Measurements from ENCODE around the gene COMMD10. TPM values are rescaled to one million over a fixed set of nuclear protein-coding genes. Genes with fewer than 3 reads are reported as not detected.

COMMD10 gene
- total and polyA plus RNA-seq, 4 donors, result 17.2 to 66.0 (median 24.7) TPM

GRCh38 chr5:116174111-116174510 lies 89.3 kb downstream of the COMMD10 start:
- Histone ChIP-seq H3K36me3 (ENCODE audit: control insufficient read depth in 4 of 4, insufficient read depth in 4 of 4, low read length in 4 of 4) (peaks cover 0 to 6% (median 1%) of the 10 kb centered on the region in 4 donors), H3K4me3 (no peak overlapping the region), H3K9ac (ENCODE audit: insufficient read depth in 1 of 2, low read length in 2 of 2) (no peak overlapping the region), H3K27ac (ENCODE audit: low read depth in 1 of 2, low read length in 1 of 2) (no peak overlapping the region), H3K27me3 (ENCODE audit: control insufficient read depth in 3 of 3, insufficient read depth in 3 of 3, low read length in 2 of 3) (no peaks in the 10 kb centered on the region), H3K9me3 (ENCODE audit: control insufficient read depth in 4 of 4, insufficient read depth in 3 of 4, low read length in 3 of 4) (no peaks in the 10 kb centered on the region), H3K4me1 (ENCODE audit: control insufficient read depth in 5 of 5, insufficient read depth in 5 of 5, low read length in 5 of 5) (peaks cover 0 to 3% (median 0%) of the 10 kb centered on the region in 5 donors)
- TF ChIP-seq CTCF (IDR thresholded peaks at IDR 0.05; ENCODE audit: control extremely low read depth, extremely low read depth), result no peak
- ATAC-seq (ENCODE audit: insufficient read depth, low FRiP score), result no peak
- WGBS, 2 donors, result 94 to 97% methylated on average over 1 of the region's 1 CpG
- DNase-seq, result no peak

GRCh38 chr5:116176121-116176520 lies 91.3 kb downstream of the COMMD10 start:
- no peak for TF ChIP-seq CTCF (IDR thresholded peaks at IDR 0.05; ENCODE audit: control extremely low read depth, extremely low read depth)
- ATAC-seq (ENCODE audit: insufficient read depth, low FRiP score), result no peak
- WGBS, 2 donors, result 75 to 81% methylated on average over 6 of the region's 6 CpGs

GRCh38 chr5:116178925-116179324 lies 94.1 kb downstream of the COMMD10 start:
- Histone ChIP-seq H3K27me3 (ENCODE audit: control insufficient read depth in 3 of 3, insufficient read depth in 3 of 3, low read length in 2 of 3) (no peaks in the 10 kb centered on the region), H3K9ac (ENCODE audit: insufficient read depth in 1 of 2, low read length in 2 of 2) (no peak overlapping the region), H3K4me3 (no peak overlapping the region), H3K27ac (ENCODE audit: low read depth in 1 of 2, low read length in 1 of 2) (no peak overlapping the region), H3K9me3 (ENCODE audit: control insufficient read depth in 4 of 4, insufficient read depth in 3 of 4, low read length in 3 of 4) (no peaks in the 10 kb centered on the region), H3K4me1 (ENCODE audit: control insufficient read depth in 5 of 5, insufficient read depth in 5 of 5, low read length in 5 of 5) (peaks cover 0 to 3% (median 0%) of the 10 kb centered on the region in 5 donors), H3K36me3 (ENCODE audit: control insufficient read depth in 4 of 4, insufficient read depth in 4 of 4, low read length in 4 of 4) (peaks cover 0 to 4% (median 1%) of the 10 kb centered on the region in 4 donors)
- WGBS, 2 donors, result 77 to 91% methylated on average over 4 of the region's 4 CpGs
- no peak for DNase-seq
- no peak for ATAC-seq (ENCODE audit: insufficient read depth, low FRiP score)
- no peak for TF ChIP-seq CTCF (IDR thresholded peaks at IDR 0.05; ENCODE audit: control extremely low read depth, extremely low read depth)

More at GRCh38 chr5:116176121-116176520, 91.3 kb downstream of the COMMD10 start:
- Histone ChIP-seq H3K9me3 (ENCODE audit: control insufficient read depth in 4 of 4, insufficient read depth in 3 of 4, low read length in 3 of 4) (no peaks in the 10 kb centered on the region), H3K27ac (ENCODE audit: low read depth in 1 of 2, low read length in 1 of 2) (no peak overlapping the region), H3K27me3 (ENCODE audit: control insufficient read depth in 3 of 3, insufficient read depth in 3 of 3, low read length in 2 of 3) (no peaks in the 10 kb centered on the region), H3K36me3 (ENCODE audit: control insufficient read depth in 4 of 4, insufficient read depth in 4 of 4, low read length in 4 of 4) (peaks cover 0 to 6% (median 1%) of the 10 kb centered on the region in 4 donors), H3K9ac (ENCODE audit: insufficient read depth in 1 of 2, low read length in 2 of 2) (no peak overlapping the region), H3K4me3 (no peak overlapping the region), H3K4me1 (ENCODE audit: control insufficient read depth in 5 of 5, insufficient read depth in 5 of 5, low read length in 5 of 5) (peaks cover 0 to 3% (median 0%) of the 10 kb centered on the region in 5 donors)
- no peak for DNase-seq

- no peaks in the 10 kb centered on the region for H3K36me3 ChIP-seq (ENCODE audit: control insufficient read depth in 4 of 4, insufficient read depth in 4 of 4, low read length in 4 of 4)
- H3K27ac ChIP-seq (ENCODE audit: low read depth in 1 of 2, low read length in 1 of 2), result no peak overlapping the region
- no peak overlapping the region for H3K9ac ChIP-seq (ENCODE audit: insufficient read depth in 1 of 2, low read length in 2 of 2)
- no peak overlapping the region for H3K4me3 ChIP-seq
- ATAC-seq (ENCODE audit: insufficient read depth, low FRiP score), result no peak
- no peaks in the 10 kb centered on the region for H3K27me3 ChIP-seq (ENCODE audit: control insufficient read depth in 3 of 3, insufficient read depth in 3 of 3, low read length in 2 of 3)
- peaks cover 0 to 4% (median 0%) of the 10 kb centered on the region in 5 donors for H3K4me1 ChIP-seq (ENCODE audit: control insufficient read depth in 5 of 5, insufficient read depth in 5 of 5, low read length in 5 of 5)
- no peak for TF ChIP-seq CTCF (IDR thresholded peaks at IDR 0.05; ENCODE audit: control extremely low read depth, extremely low read depth)
- DNase-seq, result no peak
- WGBS, 2 donors, result 89 to 92% methylated on average over 2 of the region's 2 CpGs
- no peaks in the 10 kb centered on the region for H3K9me3 ChIP-seq (ENCODE audit: control insufficient read depth in 4 of 4, insufficient read depth in 3 of 4, low read length in 3 of 4)
These were observed 124.3 kb downstream of the COMMD10 start for GRCh38 chr5:116209166-116209565.
